Neural crest cell (in vitro differentiated cells): ENCODE results near the gene PRR29. TPM values are rescaled to one million over a fixed set of nuclear protein-coding genes. Genes with fewer than 3 reads are reported as not detected.

ENCODE experiments used
- DNase-seq: peaks from one replicate; pipeline ENCODE4 v3.0.0; 2021; ENCODE audit warnings: low read depth, mixed read lengths, low spot score
- H3K27ac Mint-ChIP-seq: one replicate; pipeline ENCODE4 v1.8.0; 2021; ENCODE audit warnings: mild to moderate bottlenecking, mixed read lengths; ENCODE audit not compliant: unreplicated experiment
- H3K27me3 Mint-ChIP-seq: 2 replicates; pipeline ENCODE4 v1.8.0; 2021; ENCODE audit warnings: low read depth, mild to moderate bottlenecking, mixed read lengths
- H3K36me3 Mint-ChIP-seq: 2 replicates; pipeline ENCODE4 v1.8.0; 2021; ENCODE audit warnings: low read depth, mild to moderate bottlenecking, mixed read lengths
- H3K4me1 Mint-ChIP-seq: 2 replicates; pipeline ENCODE4 v1.8.0; 2021; ENCODE audit warnings: mixed read lengths
- H3K4me3 Mint-ChIP-seq: one replicate; pipeline ENCODE4 v1.8.0; 2021; ENCODE audit warnings: mild to moderate bottlenecking, mixed read lengths
- H3K9me3 Mint-ChIP-seq: 2 replicates; pipeline ENCODE4 v1.8.0; 2021; ENCODE audit warnings: mixed read lengths
- total RNA-seq: library from RNA; stranded (reverse); gene quantifications from 2 replicates; pipeline ENCODE4 v1.2.1, GENCODE V29; 2021
- TF ChIP-seq, protein P1 (sequence below): fragments of 200-600 bp; sonication (generic); conservative IDR thresholded peaks from 2 replicates; pipeline ENCODE4 v1.5.0; 2021; ENCODE audit warnings: antibody characterized with exemption, mild to moderate bottlenecking

PRR29 gene
- total RNA-seq, 1 donor from 2014 or later, result 0.82 TPM

DNA sequence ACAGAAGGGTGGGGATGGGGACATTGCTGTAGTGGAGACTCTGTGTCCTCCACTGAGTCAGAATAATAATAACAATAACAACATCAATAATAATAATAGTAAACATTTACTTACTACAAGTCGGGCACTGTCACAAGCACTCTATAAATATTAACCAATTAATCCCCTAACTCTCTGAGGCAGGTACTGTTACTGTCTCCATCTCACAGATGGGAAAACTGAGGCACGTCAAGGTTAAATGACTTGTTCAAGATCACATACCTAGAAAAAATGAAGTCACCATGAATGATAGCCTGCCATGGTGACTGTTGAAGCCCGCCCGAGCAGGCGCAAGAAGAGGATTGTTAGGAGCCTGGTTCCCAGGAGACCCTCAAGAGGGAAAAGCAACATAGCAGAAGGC lies 10.2 kb downstream of the PRR29 start:
- H3K36me3 Mint-ChIP-seq, result no peaks in the 10 kb centered on the region
- no peaks in the 10 kb centered on the region for H3K9me3 Mint-ChIP-seq
- H3K27ac Mint-ChIP-seq, result no peak overlapping the region
- no peak overlapping the region for H3K4me3 Mint-ChIP-seq
- peaks cover 4% of the 10 kb centered on the region for H3K27me3 Mint-ChIP-seq
- peaks cover 17% of the 10 kb centered on the region for H3K4me1 Mint-ChIP-seq
- no peak for DNase-seq
- TF ChIP-seq, protein P1, sequence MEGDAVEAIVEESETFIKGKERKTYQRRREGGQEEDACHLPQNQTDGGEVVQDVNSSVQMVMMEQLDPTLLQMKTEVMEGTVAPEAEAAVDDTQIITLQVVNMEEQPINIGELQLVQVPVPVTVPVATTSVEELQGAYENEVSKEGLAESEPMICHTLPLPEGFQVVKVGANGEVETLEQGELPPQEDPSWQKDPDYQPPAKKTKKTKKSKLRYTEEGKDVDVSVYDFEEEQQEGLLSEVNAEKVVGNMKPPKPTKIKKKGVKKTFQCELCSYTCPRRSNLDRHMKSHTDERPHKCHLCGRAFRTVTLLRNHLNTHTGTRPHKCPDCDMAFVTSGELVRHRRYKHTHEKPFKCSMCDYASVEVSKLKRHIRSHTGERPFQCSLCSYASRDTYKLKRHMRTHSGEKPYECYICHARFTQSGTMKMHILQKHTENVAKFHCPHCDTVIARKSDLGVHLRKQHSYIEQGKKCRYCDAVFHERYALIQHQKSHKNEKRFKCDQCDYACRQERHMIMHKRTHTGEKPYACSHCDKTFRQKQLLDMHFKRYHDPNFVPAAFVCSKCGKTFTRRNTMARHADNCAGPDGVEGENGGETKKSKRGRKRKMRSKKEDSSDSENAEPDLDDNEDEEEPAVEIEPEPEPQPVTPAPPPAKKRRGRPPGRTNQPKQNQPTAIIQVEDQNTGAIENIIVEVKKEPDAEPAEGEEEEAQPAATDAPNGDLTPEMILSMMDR, result no peak

DNA sequence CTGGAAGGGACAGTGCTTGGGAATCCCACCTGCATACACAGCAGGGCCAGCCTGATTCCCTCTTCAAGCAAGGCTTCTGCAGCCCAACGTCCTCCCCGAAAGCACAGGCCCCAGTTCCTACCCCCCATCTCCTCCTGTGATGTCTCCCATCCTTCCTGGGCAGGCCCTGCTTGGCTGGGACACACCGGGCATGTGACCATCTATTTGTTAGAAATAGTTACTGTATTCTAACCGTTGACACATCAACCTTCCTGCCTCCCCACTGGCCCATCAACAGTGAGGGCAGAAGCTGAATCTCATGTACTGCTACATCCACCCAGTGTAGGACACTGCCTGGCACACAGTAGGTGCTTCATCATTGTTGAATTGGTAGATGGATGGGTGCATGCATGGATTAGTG lies 10.7 kb downstream of the PRR29 start:
- Mint-ChIP-seq H3K4me3 (no peak overlapping the region), H3K9me3 (no peaks in the 10 kb centered on the region), H3K27ac (no peak overlapping the region), H3K4me1 (peaks cover 17% of the 10 kb centered on the region), H3K36me3 (no peaks in the 10 kb centered on the region), H3K27me3 (peaks cover 4% of the 10 kb centered on the region)
- TF ChIP-seq, protein P1, result no peak
- no peak for DNase-seq

DNA sequence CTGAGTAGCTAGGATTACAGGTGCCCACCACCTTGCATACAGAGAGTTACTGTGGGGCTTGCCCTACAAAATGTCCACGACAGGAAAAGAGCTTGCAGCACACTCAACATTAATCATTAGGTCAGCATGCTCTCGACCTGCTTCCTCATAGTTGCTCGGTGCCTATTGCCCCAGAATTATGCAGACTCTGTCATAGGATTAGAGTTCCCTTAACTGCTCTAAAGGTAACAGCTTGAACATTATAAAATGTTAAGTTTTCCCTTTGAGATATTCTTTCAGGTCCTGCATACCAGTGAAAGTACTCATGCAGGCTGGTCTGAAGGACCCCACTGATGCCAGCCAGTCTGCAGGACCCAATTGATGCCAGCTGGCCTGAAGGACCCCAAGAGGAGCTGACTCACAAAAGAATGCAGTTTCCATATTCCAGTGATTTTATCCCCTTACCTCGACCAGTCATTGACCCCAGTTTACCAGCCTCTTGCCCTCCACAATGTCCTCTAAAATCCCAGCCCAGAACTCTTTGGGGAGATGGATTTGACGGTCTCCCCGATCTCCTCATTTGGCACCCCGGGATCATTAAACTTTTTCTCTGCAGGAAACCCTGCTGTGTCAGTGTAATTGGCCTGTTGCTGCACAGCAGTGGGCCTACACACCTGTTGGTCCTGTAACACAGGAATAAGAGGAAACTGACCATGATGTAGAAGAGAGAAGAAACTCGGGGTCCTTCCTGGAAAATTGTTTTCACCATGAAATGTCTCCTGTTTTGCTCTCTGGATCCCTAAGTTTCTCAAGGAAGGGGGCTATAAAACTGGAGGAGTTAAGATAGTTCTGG lies 11.6 kb downstream of the PRR29 start:
- H3K4me3 Mint-ChIP-seq, result no peak overlapping the region
- H3K36me3 Mint-ChIP-seq, result no peaks in the 10 kb centered on the region
- peaks cover 17% of the 10 kb centered on the region for H3K4me1 Mint-ChIP-seq
- TF ChIP-seq, protein P1, result no peak
- H3K27me3 Mint-ChIP-seq, result peaks cover 6% of the 10 kb centered on the region
- H3K27ac Mint-ChIP-seq, result no peak overlapping the region
- DNase-seq, result no peak
- H3K9me3 Mint-ChIP-seq, result no peaks in the 10 kb centered on the region

DNA sequence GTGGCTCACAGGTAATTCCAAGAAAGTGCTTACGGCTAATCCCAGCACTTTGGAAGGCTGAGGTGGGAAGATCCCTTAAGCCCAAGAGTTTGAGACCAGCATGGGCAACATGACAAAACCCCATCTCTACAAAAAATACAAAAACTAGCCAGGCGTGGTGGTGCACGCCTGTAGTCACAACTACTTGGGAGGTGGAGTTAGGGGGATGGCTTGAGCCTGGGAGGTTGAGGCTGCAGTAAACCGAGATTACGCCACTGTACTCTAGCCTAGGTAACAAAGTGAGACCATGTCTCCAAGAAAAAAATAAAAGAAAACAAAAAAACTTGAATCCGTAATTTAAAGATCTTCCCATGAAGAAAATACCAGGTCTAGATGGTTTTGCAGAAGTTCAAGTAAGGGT lies 17.3 kb downstream of the PRR29 start:
- H3K9me3 Mint-ChIP-seq, result no peaks in the 10 kb centered on the region
- TF ChIP-seq, protein P1, result no peak
- H3K27ac Mint-ChIP-seq, result no peak overlapping the region
- peaks cover 8% of the 10 kb centered on the region for H3K4me1 Mint-ChIP-seq
- peaks cover 2% of the 10 kb centered on the region for H3K27me3 Mint-ChIP-seq
- H3K4me3 Mint-ChIP-seq, result no peak overlapping the region
- no peak for DNase-seq
- H3K36me3 Mint-ChIP-seq, result no peaks in the 10 kb centered on the region

DNA sequence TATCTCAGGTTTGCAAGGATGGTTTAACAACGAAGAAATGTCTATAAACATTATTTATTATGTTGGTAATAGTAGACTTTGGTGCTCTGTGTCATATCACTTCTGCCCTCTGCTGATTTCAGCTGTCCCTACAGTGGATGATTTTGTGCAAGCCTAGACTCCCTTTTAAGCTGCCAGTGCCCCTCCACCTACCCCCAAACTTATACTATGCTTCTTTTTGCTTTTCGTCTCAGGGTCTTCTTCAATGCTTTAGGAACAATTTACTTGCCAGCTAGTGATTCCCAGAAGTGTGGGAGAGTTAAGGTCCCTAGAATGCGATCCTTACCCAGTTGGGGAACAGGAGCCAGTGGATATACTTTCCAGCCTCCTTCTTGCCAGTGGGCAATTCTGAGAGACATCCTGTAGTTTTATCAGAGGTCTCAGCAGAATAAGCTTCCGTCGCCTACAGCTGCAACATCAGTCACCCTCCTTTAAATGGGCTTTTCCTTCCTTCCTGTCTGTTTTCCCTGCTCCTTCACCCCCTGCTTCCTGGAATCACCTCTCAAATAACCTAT lies 18.2 kb downstream of the PRR29 start:
- TF ChIP-seq, protein P1, result no peak
- no peaks in the 10 kb centered on the region for H3K9me3 Mint-ChIP-seq
- H3K4me1 Mint-ChIP-seq, result peaks cover 8% of the 10 kb centered on the region
- no peak overlapping the region for H3K27ac Mint-ChIP-seq
- H3K27me3 Mint-ChIP-seq, result peaks cover 2% of the 10 kb centered on the region
- H3K36me3 Mint-ChIP-seq, result no peaks in the 10 kb centered on the region
- H3K4me3 Mint-ChIP-seq, result no peak overlapping the region
- no peak for DNase-seq
